Neuronal stem cell (in vitro differentiated cells): Measurements from ENCODE around the gene GRAMD2B.
A peak's percentile ranks its signal among the peaks of the same experiment; 100 is the strongest.
"Not testable (repeated sequence)": the region's sequence is repeated elsewhere in the genome, so short reads cannot be mapped to it uniquely, and the experiment has no call there.

ENCODE experiments used
- DNase-seq: peaks from one replicate; pipeline ENCODE4 v3.0.0-alpha.2; 2013; ENCODE audit warnings: low spot score
- H2AFZ ChIP-seq: one replicate; pipeline ENCODE4 v1.6.1; 2013; ENCODE audit warnings: mild to moderate bottlenecking, low read length, inconsistent platforms
- H2AK5ac ChIP-seq: 2 replicates; pipeline ENCODE4 v1.6.1; 2013; ENCODE audit warnings: low read depth, mild to moderate bottlenecking, inconsistent platforms, low read length, moderate library complexity, mixed read lengths
- H2BK120ac ChIP-seq: 2 replicates; pipeline ENCODE4 v1.6.1; 2013; ENCODE audit warnings: low read depth, mild to moderate bottlenecking, inconsistent platforms, low read length, moderate library complexity, mixed read lengths
- H2BK12ac ChIP-seq: one replicate; pipeline ENCODE4 v1.6.1; 2013; ENCODE audit warnings: low read length, inconsistent platforms
- H2BK15ac ChIP-seq: 2 replicates; pipeline ENCODE4 v1.6.1; 2013; ENCODE audit warnings: mild to moderate bottlenecking, low read length, inconsistent platforms, mixed read lengths
- H2BK5ac ChIP-seq: one replicate; pipeline ENCODE4 v1.6.1; 2013; ENCODE audit warnings: inconsistent platforms, mild to moderate bottlenecking, low read length, moderate library complexity
- H3K14ac ChIP-seq: one replicate; pipeline ENCODE4 v1.6.1; 2013; ENCODE audit warnings: low read length, inconsistent platforms
- H3K18ac ChIP-seq: 2 replicates; pipeline ENCODE4 v1.6.1; 2013; ENCODE audit warnings: low read length, inconsistent platforms
- H3K23ac ChIP-seq: 2 replicates; pipeline ENCODE4 v1.6.1; 2013; ENCODE audit warnings: low read depth, mild to moderate bottlenecking, mixed read lengths, low read length, inconsistent platforms; ENCODE audit not compliant: poor library complexity
- H3K27ac ChIP-seq: replicated peaks from 3 replicates; pipeline ENCODE4 v1.5.1; 2013; ENCODE audit warnings: low read length, inconsistent platforms
- H3K27me3 ChIP-seq, 3 experiments: 2 replicates each; pipeline ENCODE4 v1.6.1; 2013; ENCODE audit warnings: low read length in 3 of 3, mild to moderate bottlenecking in 2 of 3, inconsistent platforms in 1 of 3, low read depth in 1 of 3, mixed read lengths in 1 of 3, moderate library complexity in 1 of 3; ENCODE audit not compliant: control insufficient read depth in 3 of 3, insufficient read depth in 3 of 3
- H3K36me3 ChIP-seq, 2 donors: replicated peaks in 1 of 2; 2 replicates each; pipeline ENCODE4 v1.6.1; 2013; ENCODE audit warnings: low read length in 2 of 2; ENCODE audit not compliant: control insufficient read depth in 2 of 2, insufficient read depth in 2 of 2
- H3K4ac ChIP-seq: 2 replicates; pipeline ENCODE4 v1.6.1; 2013; ENCODE audit warnings: inconsistent platforms, mild to moderate bottlenecking, low read length, moderate library complexity
- H3K4me1 ChIP-seq, 2 donors: 1 replicate in 1 of 2; 2 replicates in 1 of 2; pipeline ENCODE4 v1.6.1; 2013; ENCODE audit warnings: low read length in 2 of 2, low read depth in 1 of 2; ENCODE audit not compliant: control insufficient read depth in 2 of 2, insufficient read depth in 1 of 2
- H3K4me2 ChIP-seq: one replicate; pipeline ENCODE4 v1.6.1; 2013; ENCODE audit warnings: mild to moderate bottlenecking, low read length, inconsistent platforms; ENCODE audit not compliant: insufficient read depth, poor library complexity, severe bottlenecking
- H3K4me3 ChIP-seq, 2 donors: 2 replicates each; pipeline ENCODE4 v1.5.1; 2013; ENCODE audit warnings: low read length in 2 of 2, mild to moderate bottlenecking in 2 of 2, inconsistent platforms in 1 of 2, moderate library complexity in 1 of 2
- H3K79me1 ChIP-seq: one replicate; pipeline ENCODE4 v1.6.1; 2013; ENCODE audit warnings: low read depth, mild to moderate bottlenecking, inconsistent platforms, low read length, moderate library complexity
- H3K9ac ChIP-seq: one replicate; pipeline ENCODE4 v1.6.1; 2013; ENCODE audit warnings: mild to moderate bottlenecking, low read depth, low read length, inconsistent platforms; ENCODE audit not compliant: poor library complexity
- H3K9me3 ChIP-seq, 2 donors: replicated peaks in 1 of 2; 2 replicates each; pipeline versions ENCODE3 to v1.6.1; 2013; ENCODE audit warnings: low read length in 2 of 2, mild to moderate bottlenecking in 2 of 2, inconsistent platforms in 1 of 2, low read depth in 1 of 2, mixed read lengths in 1 of 2, moderate library complexity in 1 of 2; ENCODE audit not compliant: control insufficient read depth in 2 of 2, insufficient read depth in 1 of 2
- H4K8ac ChIP-seq: one replicate; pipeline ENCODE4 v1.6.1; 2013; ENCODE audit warnings: low read depth, mild to moderate bottlenecking, inconsistent platforms, low read length, moderate library complexity
- H4K91ac ChIP-seq: one replicate; pipeline ENCODE4 v1.6.1; 2013; ENCODE audit warnings: low read length, low read depth, mild to moderate bottlenecking, inconsistent platforms; ENCODE audit not compliant: poor library complexity
- WGBS, 2 donors: extraction: QIAGEN DNeasy Blood & Tissue Kit; methylation state at CpG; one replicate each; pipeline ENCODE4 v1.1.7; 2013; ENCODE audit warnings: missing lambda C conversion rate in 2 of 2, mixed read lengths in 1 of 2; ENCODE audit not compliant: insufficient read length in 2 of 2, insufficient replicate concordance in 1 of 2; ENCODE audit errors: extremely low coverage in 2 of 2; 5-methylcytosine and 5-hydroxymethylcytosine counted together

The GRAMD2B gene

DNA sequence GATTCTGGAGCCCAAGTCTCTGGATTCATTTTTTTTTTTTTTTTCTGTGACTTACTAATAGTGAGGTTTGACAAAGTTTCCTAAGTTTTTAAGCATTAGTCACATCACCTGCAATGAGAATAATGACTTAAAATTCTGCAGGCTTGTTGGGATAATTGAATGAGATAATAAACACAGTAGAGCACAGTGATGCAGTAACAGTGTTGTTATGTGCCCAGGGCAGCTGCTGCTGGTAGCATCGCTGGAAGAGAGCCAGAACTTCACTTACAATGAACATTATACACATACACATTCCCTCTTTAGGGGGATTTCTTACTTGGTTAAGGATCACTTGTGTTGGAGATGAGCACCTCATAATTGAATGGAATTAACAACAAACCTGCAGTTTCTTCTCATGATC lies 92.9 kb downstream of the GRAMD2B start:
- DNase-seq = no peak
- no peak overlapping the region for H3K9ac ChIP-seq
- no peaks in the 10 kb centered on the region for H3K79me1 ChIP-seq
- H3K36me3 ChIP-seq = no peaks in the 10 kb centered on the region
- no peak overlapping the region for H3K14ac ChIP-seq
- H2BK5ac ChIP-seq = no peak overlapping the region
- no peaks in the 10 kb centered on the region for H3K27me3 ChIP-seq
- peaks cover 0 to 32% of the 10 kb centered on the region in 2 donors for H3K4me1 ChIP-seq
- no CpG with 5 or more reads among the region's 1 CpG for WGBS, 2 donors
- H4K8ac ChIP-seq = no peak overlapping the region
- H3K4me2 ChIP-seq = no peak overlapping the region
- no peak overlapping the region for H3K4me3 ChIP-seq
- no peak overlapping the region for H3K18ac ChIP-seq
- H4K91ac ChIP-seq = no peak overlapping the region
- H2BK12ac ChIP-seq = no peak overlapping the region
- H2AK5ac ChIP-seq = no peak overlapping the region
- H3K9me3 ChIP-seq = peaks cover 0 to 2% of the 10 kb centered on the region in 2 donors
- H2BK15ac ChIP-seq = no peak overlapping the region
- H2BK120ac ChIP-seq = no peak overlapping the region
- H2AFZ ChIP-seq = no peak overlapping the region
- no peak overlapping the region for H3K23ac ChIP-seq
- H3K27ac ChIP-seq = no peak overlapping the region
- no peak overlapping the region for H3K4ac ChIP-seq

DNA sequence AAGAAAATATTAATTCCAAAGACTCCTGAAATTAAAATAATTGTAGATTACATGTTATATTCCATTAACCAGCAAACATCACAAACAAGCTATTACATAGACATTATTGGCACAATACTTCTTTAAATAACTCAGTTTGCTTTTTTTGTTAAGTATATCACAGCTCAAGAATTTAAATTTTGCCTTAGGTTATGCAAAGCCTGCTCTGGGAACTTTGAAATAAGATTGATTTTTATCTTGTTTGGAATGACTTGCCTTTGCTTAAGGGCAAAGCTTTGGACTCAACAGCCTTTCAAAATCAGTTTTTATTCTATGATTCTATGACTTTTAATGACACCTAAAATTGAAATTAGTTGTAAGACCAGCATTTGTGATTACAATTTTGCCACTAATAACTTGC lies 93.6 kb downstream of the GRAMD2B start:
- peaks cover 0 to 2% of the 10 kb centered on the region in 2 donors for H3K9me3 ChIP-seq
- H3K23ac ChIP-seq = no peak overlapping the region
- H3K4me3 ChIP-seq = no peak overlapping the region
- H3K27me3 ChIP-seq = no peaks in the 10 kb centered on the region
- H3K14ac ChIP-seq = no peak overlapping the region
- H3K4me1 ChIP-seq = peaks cover 0 to 32% of the 10 kb centered on the region in 2 donors
- no peak overlapping the region for H2AK5ac ChIP-seq
- H2BK120ac ChIP-seq = no peak overlapping the region
- no peak overlapping the region for H4K91ac ChIP-seq
- DNase-seq = no peak
- H3K27ac ChIP-seq = no peak overlapping the region
- no peak overlapping the region for H3K4ac ChIP-seq
- no peak overlapping the region for H2BK15ac ChIP-seq
- no peak overlapping the region for H3K9ac ChIP-seq
- no peak overlapping the region for H3K4me2 ChIP-seq
- no peaks in the 10 kb centered on the region for H3K36me3 ChIP-seq
- no peaks in the 10 kb centered on the region for H3K79me1 ChIP-seq
- no peak overlapping the region for H2AFZ ChIP-seq
- H4K8ac ChIP-seq = no peak overlapping the region
- no peak overlapping the region for H3K18ac ChIP-seq
- H2BK12ac ChIP-seq = no peak overlapping the region
- H2BK5ac ChIP-seq = no peak overlapping the region

DNA sequence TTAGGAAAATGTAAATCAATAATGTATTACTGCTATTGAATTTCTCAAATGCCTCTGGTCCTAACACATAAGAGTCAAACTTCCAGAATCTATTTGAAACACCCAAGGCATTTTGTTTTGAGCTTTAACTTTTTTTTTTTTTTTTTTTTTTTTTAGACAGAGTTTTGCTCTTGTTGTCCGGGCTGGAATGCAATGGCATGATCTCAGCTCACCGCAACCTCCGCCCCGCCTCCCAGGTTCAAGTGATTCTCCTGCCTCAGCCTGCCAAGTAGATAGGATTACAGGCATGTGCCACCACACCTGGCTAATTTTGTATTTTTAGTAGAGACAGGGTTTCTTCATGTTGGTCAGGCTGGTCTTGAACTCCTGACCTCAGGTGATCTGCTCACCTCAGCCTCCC lies 96.0 kb downstream of the GRAMD2B start:
- not testable (repeated sequence) for H2AFZ ChIP-seq, H3K23ac ChIP-seq, H3K14ac ChIP-seq, H3K79me1 ChIP-seq, H2BK120ac ChIP-seq, H3K9ac ChIP-seq, H3K36me3 ChIP-seq, H2BK5ac ChIP-seq, H3K9me3 ChIP-seq, H3K4me3 ChIP-seq, H3K27me3 ChIP-seq, H3K4ac ChIP-seq, H3K18ac ChIP-seq, H4K8ac ChIP-seq, H2BK12ac ChIP-seq, H2BK15ac ChIP-seq, H3K27ac ChIP-seq, DNase-seq, H4K91ac ChIP-seq, H2AK5ac ChIP-seq, H3K4me2 ChIP-seq
- WGBS, 2 donors = no CpG with 5 or more reads among the region's 4 CpGs
- peaks cover 0 to 14% of the 10 kb centered on the region in 2 donors for H3K4me1 ChIP-seq

DNA sequence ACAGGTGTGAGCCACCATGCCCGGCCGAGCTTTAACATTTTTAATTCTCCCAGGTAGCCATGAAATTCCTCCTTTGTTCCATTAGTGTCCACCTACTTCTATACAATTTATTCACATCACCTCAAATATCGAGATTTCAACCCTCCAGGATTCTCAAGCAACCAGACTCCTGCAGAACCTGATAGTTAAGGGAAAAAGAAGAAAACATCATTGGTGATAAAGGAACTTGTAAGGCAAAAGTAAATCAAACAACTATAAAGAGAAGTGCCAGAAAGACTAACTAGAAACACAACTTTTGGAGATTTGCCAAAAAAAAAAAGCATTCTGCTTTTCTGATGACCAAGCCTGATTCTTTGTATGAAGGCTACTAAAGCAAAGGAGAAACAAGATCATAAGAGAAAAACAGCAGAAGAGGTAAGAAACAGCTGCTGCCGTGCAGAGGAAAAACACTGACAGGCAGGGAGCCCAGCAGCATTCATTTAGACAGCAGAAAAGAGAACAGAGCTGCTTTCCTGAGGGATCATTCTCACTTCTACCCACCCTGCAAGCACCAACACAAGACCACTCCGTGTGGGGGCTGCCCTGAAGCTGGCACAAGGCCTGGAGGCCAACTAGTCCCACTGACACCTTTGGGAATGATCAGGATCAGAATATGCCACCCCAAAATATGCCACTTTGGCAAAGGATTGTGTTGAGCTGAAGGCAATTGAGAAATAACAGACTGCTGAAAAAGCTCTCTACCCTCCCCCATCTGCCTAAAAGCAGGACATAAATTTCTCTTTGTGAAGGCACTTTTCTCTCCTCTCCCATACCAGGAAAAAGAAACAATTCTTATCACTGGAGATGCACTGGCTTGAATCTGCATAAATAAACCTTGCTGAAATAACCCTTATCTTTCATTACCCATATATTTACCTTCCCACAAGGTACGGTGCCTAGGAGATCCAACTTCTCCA lies 96.7 kb downstream of the GRAMD2B start:
- Histone ChIP-seq H3K18ac (no peak overlapping the region), H3K14ac (no peak overlapping the region), H3K4me3 (no peak overlapping the region), H2AFZ (peak overlapping the region; percentile 88), H3K27ac (no peak overlapping the region), H2BK15ac (no peak overlapping the region), H4K91ac (no peak overlapping the region), H3K36me3 (no peaks in the 10 kb centered on the region), H3K23ac (no peak overlapping the region), H3K79me1 (no peaks in the 10 kb centered on the region), H3K9me3 (no peaks in the 10 kb centered on the region), H2AK5ac (no peak overlapping the region), H3K27me3 (no peaks in the 10 kb centered on the region), H3K9ac (no peak overlapping the region), H3K4ac (no peak overlapping the region), H2BK5ac (no peak overlapping the region), H2BK120ac (no peak overlapping the region), H2BK12ac (peak overlapping the region; percentile 24), H4K8ac (no peak overlapping the region), H3K4me1 (peaks cover 0 to 8% of the 10 kb centered on the region in 2 donors), H3K4me2 (no peak overlapping the region)
- WGBS, 2 donors = no CpG with 5 or more reads among the region's 6 CpGs
- no peak for DNase-seq
